PFSK-1 (cell line): ENCODE data around the gene TCEAL5. TPM values are rescaled to one million over a fixed set of nuclear protein-coding genes. Genes with fewer than 3 reads are reported as not detected.

Experiments used
- FOXP2 ChIP-seq: optimal IDR thresholded peaks from 2 replicates; pipeline ENCODE3; 2011; ENCODE audit warnings: borderline replicate concordance, control low read depth, inconsistent platforms; ENCODE audit not compliant: insufficient read depth; ENCODE audit errors: extremely low read length, extremely low read depth
- POLR2AphosphoS5 ChIP-seq: IDR thresholded peaks from 2 replicates; pipeline ENCODE4 v1.6.1; 2012; ENCODE audit warnings: low read depth, mild to moderate bottlenecking, control low read depth, low read length, moderate library complexity
- REST ChIP-seq, 2 experiments: IDR thresholded peaks; 2 replicates each; pipeline versions ENCODE4 v1.6.1 to v1.8.0; 2011 to 2012; ENCODE audit warnings: low read depth in 2 of 2, low read length in 2 of 2, control low read depth in 1 of 2, inconsistent platforms in 1 of 2, mild to moderate bottlenecking in 1 of 2, moderate library complexity in 1 of 2; ENCODE audit not compliant: insufficient read depth in 1 of 2
- SIN3A ChIP-seq: IDR thresholded peaks from 2 replicates; pipeline ENCODE4 v1.6.1; 2012; ENCODE audit warnings: mild to moderate bottlenecking, low read length, moderate library complexity, borderline replicate concordance; ENCODE audit not compliant: insufficient read depth
- TAF1 ChIP-seq: IDR thresholded peaks from 2 replicates; pipeline ENCODE4 v1.6.1; 2012; ENCODE audit warnings: low read length, control low read depth, borderline replicate concordance; ENCODE audit not compliant: insufficient read depth
- polyA plus RNA-seq: library from polyadenylated mRNA; unstranded; fragments of >200 nt; gene quantifications from one replicate; pipeline ENCODE4 v1.2.1, GENCODE V29; 2012; ENCODE audit warnings: low read depth, missing spikeins; ENCODE audit not compliant: insufficient read length

The TCEAL5 gene, protein sequence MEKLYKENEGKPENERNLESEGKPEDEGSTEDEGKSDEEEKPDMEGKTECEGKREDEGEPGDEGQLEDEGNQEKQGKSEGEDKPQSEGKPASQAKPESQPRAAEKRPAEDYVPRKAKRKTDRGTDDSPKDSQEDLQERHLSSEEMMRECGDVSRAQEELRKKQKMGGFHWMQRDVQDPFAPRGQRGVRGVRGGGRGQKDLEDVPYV
- polyA plus RNA-seq = not detected

GRCh38 chrX:103276581-103277002 is at the start of gene TCEAL5:
TCEAL5 (minus strand) TSS chrX:103276750; CDS start chrX:103274563, 2,187 bp downstream.
- TF ChIP-seq REST (IDR thresholded peaks at IDR 0.05; ENCODE audit: insufficient read depth in 1 of 2, low read depth in 2 of 2, low read length in 2 of 2) (no peak), FOXP2 (no peak)

DNA sequence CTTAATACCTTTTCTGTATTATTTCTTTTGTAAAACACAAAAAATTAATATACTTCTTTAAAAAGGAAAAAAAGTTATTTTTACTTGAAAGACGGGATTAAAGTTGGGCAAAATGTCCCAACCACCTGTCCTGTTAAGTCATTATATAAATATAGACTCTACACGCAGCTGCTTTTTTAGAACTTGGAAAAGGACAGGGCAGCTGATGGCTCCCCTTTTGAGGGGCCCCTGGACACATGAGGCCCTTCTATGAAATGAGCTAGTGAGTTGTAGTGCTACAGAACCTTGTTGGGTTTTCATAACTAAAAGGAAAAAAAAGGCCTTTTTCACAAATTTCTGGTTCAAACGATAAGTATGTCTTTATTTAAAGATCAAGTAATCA is 34.8 kb upstream of the TCEAL5 start:
- no peak for TF ChIP-seq TAF1
- TF ChIP-seq SIN3A = no peak
- no peak for TF ChIP-seq FOXP2
- TF ChIP-seq REST (IDR thresholded peaks at IDR 0.05; ENCODE audit: insufficient read depth in 1 of 2, low read depth in 2 of 2, low read length in 2 of 2) = no peak
- TF ChIP-seq POLR2AphosphoS5 = no peak

GRCh38 chrX:103310555-103311398 is 34.2 kb upstream of the TCEAL5 start, which contains the start of gene BEX2:
BEX2 (minus strand) TSS chrX:103310990; CDS start chrX:103309976, 1,014 bp downstream.
- no peak for TF ChIP-seq FOXP2
- no peak for TF ChIP-seq SIN3A
- no peak for TF ChIP-seq POLR2AphosphoS5

- TF ChIP-seq REST (IDR thresholded peaks at IDR 0.05; ENCODE audit: insufficient read depth in 1 of 2, low read depth in 2 of 2, low read length in 2 of 2) (peak in 1 of 2 experiments; percentile 80; a peak in 2 of 4 replicates), SIN3A (no peak)
Observed at GRCh38 chrX:103309860-103310554, 33.5 kb upstream of the TCEAL5 start.

- TF ChIP-seq REST (IDR thresholded peaks at IDR 0.05; ENCODE audit: insufficient read depth in 1 of 2, low read depth in 2 of 2, low read length in 2 of 2) = no peak
- TF ChIP-seq TAF1 = no peak
- TF ChIP-seq SIN3A = no peak
- no peak for TF ChIP-seq FOXP2
- TF ChIP-seq POLR2AphosphoS5 = no peak
Observed at GRCh38 chrX:103304705-103305104, 28.2 kb upstream of the TCEAL5 start.
